Astrocyte (in vitro differentiated cells and primary cell): ENCODE measurements around the gene CTXN3.

Experiments
- CTCF ChIP-seq: IDR thresholded peaks from 2 replicates; pipeline ENCODE4 v1.5.1; 2011; ENCODE audit warnings: low read depth, mild to moderate bottlenecking, inconsistent platforms, low read length, moderate library complexity; ENCODE audit not compliant: insufficient read depth
- EZH2 ChIP-seq: IDR thresholded peaks from 2 replicates; pipeline ENCODE4 v1.6.1; 2012; ENCODE audit warnings: mild to moderate bottlenecking, low read length, inconsistent platforms; ENCODE audit not compliant: insufficient read depth

- TF ChIP-seq CTCF (no peak), EZH2 (no peak)
These were observed 28.9 kb upstream of the CTXN3 start for GRCh38 chr5:127619908-127620479.
